ENCODE data around the gene INPP5A. TPM values are rescaled to one million over a fixed set of nuclear protein-coding genes. Genes with fewer than 3 reads are reported as not detected.
A peak's percentile ranks its signal among the peaks of the same experiment; 100 is the strongest.

INPP5A gene
- total and polyA plus RNA-seq, 9 of the 15 experiments (the other 6 are each of a cell fraction or from before 2014, with no cell fraction given) = 0.66 to 11.6 (median 7.7) TPM

DNA sequence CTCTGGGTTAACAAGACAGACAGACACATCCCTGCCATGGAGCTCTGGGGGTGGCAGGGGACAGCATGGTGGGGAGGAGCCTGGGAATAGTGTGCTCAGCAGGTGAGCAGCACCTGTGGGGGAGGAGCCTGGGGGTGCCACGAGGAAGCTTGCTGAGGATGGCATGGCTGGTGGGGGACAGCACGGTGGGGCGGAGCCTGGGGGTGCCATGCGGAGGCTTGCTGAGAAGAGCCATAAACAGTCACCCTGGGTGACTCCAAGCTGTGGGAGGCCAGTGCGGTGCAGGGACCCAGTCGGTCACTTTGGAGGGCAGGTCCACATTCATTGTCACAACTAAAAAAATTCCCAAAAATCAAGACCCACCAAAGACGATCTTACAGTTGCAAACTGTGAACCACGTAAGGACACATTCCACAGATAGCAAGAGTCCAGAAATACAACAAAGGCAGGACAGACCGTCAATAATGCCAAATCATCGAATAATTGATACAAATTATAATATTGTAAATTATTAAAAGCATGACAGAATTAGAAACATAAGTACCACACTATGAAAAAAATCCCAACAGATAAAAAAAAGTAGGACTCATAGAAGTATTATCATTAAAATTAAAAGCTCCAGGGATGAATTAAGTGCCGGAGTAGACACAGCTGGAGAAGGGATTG, 223.9 kb downstream of the INPP5A start:
- intact Hi-C loops (cut with micrococcal nuclease) = no loop called here
- no peak overlapping the region for H3K27ac ChIP-seq (ENCODE audit: extremely low read depth, low read depth, low read length)
- no peaks in the 10 kb centered on the region for H3K9me1 ChIP-seq (ENCODE audit: control insufficient read depth, insufficient read depth, low read length)
- no TSS peak for BruUV-seq (replicated peaks)
- H3K79me2 ChIP-seq (ENCODE audit: control insufficient read depth, insufficient read depth, low read length) = no peaks in the 10 kb centered on the region
- H3K27me3 ChIP-seq (ENCODE audit: control insufficient read depth in 2 of 2, insufficient read depth in 2 of 2, low read length in 2 of 2) = no peaks in the 10 kb centered on the region
- H3K4me3 ChIP-seq = no peak overlapping the region
- no peak for ATAC-seq
- no peaks in the 10 kb centered on the region for H4K20me1 ChIP-seq (replicated peaks; ENCODE audit: control insufficient read depth, insufficient read depth, low read length)
- H3K4me2 ChIP-seq (ENCODE audit: insufficient read depth, low read length) = no peak overlapping the region
- POLR2A ChIA-PET = no interaction called here
- DNase-seq (ENCODE audit: extremely low read depth in 1 of 4, low spot score in 3 of 4) = no peak
- no peak overlapping the region for H3K9ac ChIP-seq (ENCODE audit: insufficient read depth in 1 of 2, low read depth in 2 of 2, low read length in 2 of 2)
- no peaks in the 10 kb centered on the region for H3K36me3 ChIP-seq (ENCODE audit: control insufficient read depth, insufficient read depth, low read length)
- H3K9me3 ChIP-seq (replicated peaks; ENCODE audit: control insufficient read depth, insufficient read depth, low read depth, low read length) = no peaks in the 10 kb centered on the region
- no peak overlapping the region for H2AFZ ChIP-seq (ENCODE audit: low read depth, low read length)
- CTCF ChIA-PET (ENCODE audit: low intra/inter-chr PET ratio) = no interaction called here
- FAIRE-seq = no peak
- WGBS (ENCODE audit: insufficient coverage, low coverage, missing lambda C conversion rate) = 92% methylated on average over 9 of the region's 11 CpGs
- no peak for TF ChIP-seq ZKSCAN8 (CRISPR knock-in tag; IDR thresholded peaks at IDR 0.05)
- peak; percentile 19; the same call in 1 of the 2 replicates for TF ChIP-seq C11orf30 (IDR thresholded peaks at IDR 0.05; ENCODE audit: low read depth)
- TF ChIP-seq PRMT5 (CRISPR knock-in tag; IDR thresholded peaks at IDR 0.05) = no peak
- no peak for TF ChIP-seq TBL1XR1 (IDR thresholded peaks at IDR 0.05; ENCODE audit: low read length in 2 of 2)
- no peaks in the 10 kb centered on the region for H3K4me1 ChIP-seq (replicated peaks in 1 of 2; ENCODE audit: control insufficient read depth in 2 of 2, insufficient read depth in 2 of 2, low read length in 2 of 2)
- in situ Hi-C loops (cut with MboI) = no loop called here

DNA sequence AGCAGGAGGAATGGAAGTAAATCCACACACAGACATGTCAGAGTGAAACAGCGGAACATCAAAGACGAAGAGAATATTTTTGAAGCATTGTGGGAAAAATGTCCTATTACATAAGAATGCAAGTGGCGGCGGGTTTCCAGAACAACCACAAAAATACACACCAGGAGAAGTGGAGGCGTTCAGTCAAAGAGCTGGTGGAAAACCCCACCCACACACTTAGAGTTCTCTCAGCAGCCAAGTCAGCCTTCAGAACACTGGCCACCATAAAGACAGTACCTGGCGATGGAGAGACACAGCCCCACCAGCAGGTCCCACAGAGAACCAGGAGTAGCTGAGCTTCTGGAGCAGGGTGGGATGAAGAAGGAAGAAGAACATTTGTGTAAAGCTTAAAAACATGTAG, 224.7 kb downstream of the INPP5A start:
- H3K36me3 ChIP-seq (ENCODE audit: control insufficient read depth, insufficient read depth, low read length) = no peaks in the 10 kb centered on the region
- no peaks in the 10 kb centered on the region for H3K27me3 ChIP-seq (ENCODE audit: control insufficient read depth in 2 of 2, insufficient read depth in 2 of 2, low read length in 2 of 2)
- no peaks in the 10 kb centered on the region for H4K20me1 ChIP-seq (replicated peaks; ENCODE audit: control insufficient read depth, insufficient read depth, low read length)
- no peaks in the 10 kb centered on the region for H3K79me2 ChIP-seq (ENCODE audit: control insufficient read depth, insufficient read depth, low read length)
- no peaks in the 10 kb centered on the region for H3K9me1 ChIP-seq (ENCODE audit: control insufficient read depth, insufficient read depth, low read length)
- no peak for DNase-seq (ENCODE audit: extremely low read depth in 1 of 4, low spot score in 3 of 4)
- CTCF ChIA-PET (ENCODE audit: low intra/inter-chr PET ratio) = no interaction called here
- no peak overlapping the region for H3K9ac ChIP-seq (ENCODE audit: insufficient read depth in 1 of 2, low read depth in 2 of 2, low read length in 2 of 2)
- H3K9me3 ChIP-seq (replicated peaks; ENCODE audit: control insufficient read depth, insufficient read depth, low read depth, low read length) = no peaks in the 10 kb centered on the region
- intact Hi-C loops (cut with micrococcal nuclease) = no loop called here
- H3K4me2 ChIP-seq (ENCODE audit: insufficient read depth, low read length) = no peak overlapping the region
- no peak overlapping the region for H3K4me3 ChIP-seq
- ATAC-seq = no peak
- WGBS (ENCODE audit: insufficient coverage, low coverage, missing lambda C conversion rate) = 95% methylated on average over 5 of the region's 6 CpGs
- no peak overlapping the region for H2AFZ ChIP-seq (ENCODE audit: low read depth, low read length)
- BruUV-seq (replicated peaks) = no TSS peak
- no peak for TF ChIP-seq ZNF764 (CRISPR knock-in tag; IDR thresholded peaks at IDR 0.05; ENCODE audit: low read depth)
- TF ChIP-seq, protein P1, sequence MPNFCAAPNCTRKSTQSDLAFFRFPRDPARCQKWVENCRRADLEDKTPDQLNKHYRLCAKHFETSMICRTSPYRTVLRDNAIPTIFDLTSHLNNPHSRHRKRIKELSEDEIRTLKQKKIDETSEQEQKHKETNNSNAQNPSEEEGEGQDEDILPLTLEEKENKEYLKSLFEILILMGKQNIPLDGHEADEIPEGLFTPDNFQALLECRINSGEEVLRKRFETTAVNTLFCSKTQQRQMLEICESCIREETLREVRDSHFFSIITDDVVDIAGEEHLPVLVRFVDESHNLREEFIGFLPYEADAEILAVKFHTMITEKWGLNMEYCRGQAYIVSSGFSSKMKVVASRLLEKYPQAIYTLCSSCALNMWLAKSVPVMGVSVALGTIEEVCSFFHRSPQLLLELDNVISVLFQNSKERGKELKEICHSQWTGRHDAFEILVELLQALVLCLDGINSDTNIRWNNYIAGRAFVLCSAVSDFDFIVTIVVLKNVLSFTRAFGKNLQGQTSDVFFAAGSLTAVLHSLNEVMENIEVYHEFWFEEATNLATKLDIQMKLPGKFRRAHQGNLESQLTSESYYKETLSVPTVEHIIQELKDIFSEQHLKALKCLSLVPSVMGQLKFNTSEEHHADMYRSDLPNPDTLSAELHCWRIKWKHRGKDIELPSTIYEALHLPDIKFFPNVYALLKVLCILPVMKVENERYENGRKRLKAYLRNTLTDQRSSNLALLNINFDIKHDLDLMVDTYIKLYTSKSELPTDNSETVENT (CRISPR knock-in tag; IDR thresholded peaks at IDR 0.05) = no peak
- no peak for TF ChIP-seq PHB2 (IDR thresholded peaks at IDR 0.05; ENCODE audit: low read depth)
- TF ChIP-seq EGR1 (conservative IDR thresholded peaks at IDR 0.05) = no peak
- TF ChIP-seq ZNF311 (CRISPR knock-in tag; IDR thresholded peaks at IDR 0.05) = no peak
- TF ChIP-seq ZNF197 (CRISPR knock-in tag; IDR thresholded peaks at IDR 0.05; ENCODE audit: low read depth) = no peak
- TF ChIP-seq, protein P2, sequence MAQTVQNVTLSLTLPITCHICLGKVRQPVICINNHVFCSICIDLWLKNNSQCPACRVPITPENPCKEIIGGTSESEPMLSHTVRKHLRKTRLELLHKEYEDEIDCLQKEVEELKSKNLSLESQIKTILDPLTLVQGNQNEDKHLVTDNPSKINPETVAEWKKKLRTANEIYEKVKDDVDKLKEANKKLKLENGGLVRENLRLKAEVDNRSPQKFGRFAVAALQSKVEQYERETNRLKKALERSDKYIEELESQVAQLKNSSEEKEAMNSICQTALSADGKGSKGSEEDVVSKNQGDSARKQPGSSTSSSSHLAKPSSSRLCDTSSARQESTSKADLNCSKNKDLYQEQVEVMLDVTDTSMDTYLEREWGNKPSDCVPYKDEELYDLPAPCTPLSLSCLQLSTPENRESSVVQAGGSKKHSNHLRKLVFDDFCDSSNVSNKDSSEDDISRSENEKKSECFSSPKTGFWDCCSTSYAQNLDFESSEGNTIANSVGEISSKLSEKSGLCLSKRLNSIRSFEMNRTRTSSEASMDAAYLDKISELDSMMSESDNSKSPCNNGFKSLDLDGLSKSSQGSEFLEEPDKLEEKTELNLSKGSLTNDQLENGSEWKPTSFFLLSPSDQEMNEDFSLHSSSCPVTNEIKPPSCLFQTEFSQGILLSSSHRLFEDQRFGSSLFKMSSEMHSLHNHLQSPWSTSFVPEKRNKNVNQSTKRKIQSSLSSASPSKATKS (CRISPR knock-in tag; IDR thresholded peaks at IDR 0.05) = no peak
- no peak for TF ChIP-seq GTF2A2 (tag; IDR thresholded peaks at IDR 0.05)
- TF ChIP-seq GABPB2 (CRISPR knock-in tag; conservative IDR thresholded peaks at IDR 0.05) = no peak
- no peak overlapping the region for H3K27ac ChIP-seq (ENCODE audit: extremely low read depth, low read depth, low read length)
- FAIRE-seq = no peak
- POLR2A ChIA-PET = no interaction called here
- in situ Hi-C loops (cut with MboI) = no loop called here
- no peaks in the 10 kb centered on the region for H3K4me1 ChIP-seq (replicated peaks in 1 of 2; ENCODE audit: control insufficient read depth in 2 of 2, insufficient read depth in 2 of 2, low read length in 2 of 2)

Measured in K562 (cell line).